RPMI8226 (cell line): Measurements from ENCODE around the gene IKZF4.
"Not testable (repeated sequence)": the region's sequence is repeated elsewhere in the genome, so short reads cannot be mapped to it uniquely, and the experiment has no call there.

Experiments used
- DNase-seq: peaks from one replicate; pipeline ENCODE4 v3.0.0-alpha.2; 2015

IKZF4 gene

DNA sequence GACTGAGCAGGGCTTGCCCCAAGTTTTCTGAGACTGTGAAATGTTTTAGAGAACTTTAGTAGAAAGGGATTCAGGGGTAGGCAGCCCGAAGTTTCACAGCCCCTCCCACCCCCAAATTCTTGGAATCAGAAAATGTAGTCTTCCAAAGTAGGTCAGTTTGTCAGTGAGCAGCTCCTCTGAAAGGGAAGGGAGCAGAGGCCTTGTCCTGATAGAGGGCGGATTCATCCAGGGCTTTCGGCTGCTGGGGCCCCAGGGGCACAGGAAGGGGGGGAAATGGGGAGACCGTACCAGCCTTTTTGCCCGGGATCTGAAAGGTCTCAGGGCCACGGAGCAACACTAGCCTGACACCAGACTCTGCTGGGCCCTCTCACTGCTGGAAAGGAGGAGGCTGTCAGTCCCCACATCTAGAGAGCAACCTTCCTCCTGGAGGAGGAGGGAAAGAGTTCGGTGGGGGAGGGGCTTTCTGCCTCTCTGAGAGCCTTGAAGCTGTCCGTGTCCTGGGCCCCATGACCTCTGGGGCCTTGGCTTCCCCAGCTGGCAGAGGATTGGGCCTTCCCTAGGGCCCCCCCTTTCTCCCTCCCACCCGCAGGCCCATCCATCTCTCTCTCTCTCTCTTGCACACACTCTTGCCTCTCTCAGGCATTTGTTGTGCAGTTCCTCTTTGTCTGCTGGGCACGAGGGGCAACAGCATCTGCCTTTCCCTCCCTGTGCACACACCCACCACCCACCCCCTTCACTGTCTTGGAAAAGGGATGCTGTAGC lies at the start of gene IKZF4:
Gene IKZF4 (plus strand): TSS at position 621 of the 762 bp plus-strand sequence. CDS start 451 bp downstream, outside the sequence.
- no peak for DNase-seq

DNA sequence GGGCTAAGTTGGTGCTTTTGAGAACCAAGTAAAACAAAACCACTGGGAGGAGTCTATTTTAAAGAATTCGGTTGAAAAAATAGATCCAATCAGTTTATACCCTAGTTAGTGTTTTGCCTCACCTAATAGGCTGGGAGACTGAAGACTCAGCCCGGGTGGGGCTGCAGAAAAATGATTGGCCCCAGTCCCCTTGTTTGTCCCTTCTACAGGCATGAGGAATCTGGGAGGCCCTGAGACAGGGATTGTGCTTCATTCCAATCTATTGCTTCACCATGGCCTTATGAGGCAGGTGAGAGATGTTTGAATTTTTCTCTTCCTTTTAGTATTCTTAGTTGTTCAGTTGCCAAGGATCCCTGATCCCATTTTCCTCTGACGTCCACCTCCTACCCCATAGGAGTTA lies 48.8 kb upstream of the IKZF4 start:
- DNase-seq: no peak

DNA sequence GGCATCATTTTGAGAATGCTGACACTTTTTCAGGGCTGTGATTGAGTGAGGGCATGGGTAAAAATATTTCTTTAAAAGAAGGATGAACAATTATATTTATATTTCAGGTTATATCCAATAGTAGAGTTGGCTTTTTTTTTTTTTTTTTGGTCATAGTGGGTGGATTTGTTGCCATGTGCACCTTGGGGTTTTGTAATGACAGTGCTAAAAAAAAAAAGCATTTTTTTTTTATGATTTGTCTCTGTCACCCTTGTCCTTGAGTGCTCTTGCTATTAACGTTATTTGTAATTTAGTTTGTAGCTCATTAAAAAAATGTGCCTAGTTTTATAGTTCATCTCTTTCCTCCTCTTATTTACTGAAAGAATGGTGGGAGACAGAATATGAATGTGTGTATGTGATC lies 48.4 kb upstream of the IKZF4 start:
- no peak for DNase-seq

DNA sequence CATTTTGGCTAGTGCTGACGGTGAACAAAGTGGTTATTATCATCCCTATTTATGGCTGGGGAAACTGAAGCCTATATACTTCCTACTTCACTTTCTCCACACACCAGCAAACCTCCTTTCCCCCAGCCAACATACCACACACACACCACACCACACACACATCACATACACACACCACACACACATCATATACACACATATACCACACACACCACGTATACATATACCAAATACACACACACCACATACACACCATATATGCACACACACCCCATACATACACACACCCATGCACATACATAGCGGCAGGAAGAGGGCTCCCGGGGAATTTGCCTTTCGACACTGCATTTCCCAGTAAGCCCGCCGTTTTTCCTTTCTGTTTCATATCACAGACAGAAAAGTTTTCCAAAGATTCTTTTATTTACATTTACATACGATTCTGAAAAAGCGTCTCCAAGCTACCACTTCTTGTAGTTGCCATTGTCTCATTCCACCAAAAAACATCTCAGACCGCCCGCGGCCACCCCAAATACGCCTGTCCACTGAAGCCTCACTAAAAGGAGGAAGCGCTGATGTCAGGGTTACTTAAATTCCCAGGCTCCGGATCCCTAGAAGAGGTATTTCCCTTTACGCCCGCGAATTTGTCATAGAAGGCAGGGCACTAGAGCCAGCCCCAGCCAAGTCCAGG lies 47.8 kb upstream of the IKZF4 start:
- DNase-seq: peak; percentile 14

DNA sequence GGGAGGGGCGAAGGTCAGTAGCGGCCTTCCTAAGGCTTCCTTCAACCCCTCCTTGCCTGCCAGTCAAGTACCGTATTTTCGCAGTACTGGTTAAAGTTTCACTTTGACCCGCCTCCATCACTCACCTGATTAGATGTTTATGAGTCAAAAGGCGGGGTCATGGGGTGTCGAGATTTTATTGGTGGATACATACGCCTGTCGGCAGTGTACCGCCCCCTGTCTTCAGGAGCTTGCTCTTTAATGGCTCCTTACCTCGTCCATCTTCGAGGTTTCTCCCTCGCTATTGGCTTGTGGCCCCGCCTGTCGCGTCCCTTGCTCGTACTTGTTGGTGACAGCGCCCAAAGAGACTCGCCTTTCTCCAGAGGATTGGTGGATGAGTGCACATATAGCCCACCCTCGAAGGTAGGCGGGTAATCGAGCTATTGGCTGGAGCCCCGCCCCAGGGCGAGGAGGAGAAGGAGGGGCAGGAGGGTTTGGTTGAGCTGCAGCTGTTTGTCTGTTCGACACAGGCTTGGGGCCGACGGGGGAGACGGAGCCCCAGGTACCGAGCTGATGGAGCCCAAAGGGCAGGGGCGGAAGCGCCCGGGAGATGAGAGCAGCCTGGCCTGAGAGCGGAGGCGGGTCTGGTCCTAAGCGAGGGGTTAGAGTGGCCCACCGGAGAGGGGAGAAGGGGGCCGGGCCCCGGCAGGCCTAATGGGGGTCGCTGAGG lies 47.1 kb upstream of the IKZF4 start, which contains the start of gene RAB5B:
Gene RAB5B (plus strand): TSS at position 480 of the 709 bp plus-strand sequence. CDS start 12,883 bp downstream, outside the sequence.
- DNase-seq: peak; percentile 100

DNA sequence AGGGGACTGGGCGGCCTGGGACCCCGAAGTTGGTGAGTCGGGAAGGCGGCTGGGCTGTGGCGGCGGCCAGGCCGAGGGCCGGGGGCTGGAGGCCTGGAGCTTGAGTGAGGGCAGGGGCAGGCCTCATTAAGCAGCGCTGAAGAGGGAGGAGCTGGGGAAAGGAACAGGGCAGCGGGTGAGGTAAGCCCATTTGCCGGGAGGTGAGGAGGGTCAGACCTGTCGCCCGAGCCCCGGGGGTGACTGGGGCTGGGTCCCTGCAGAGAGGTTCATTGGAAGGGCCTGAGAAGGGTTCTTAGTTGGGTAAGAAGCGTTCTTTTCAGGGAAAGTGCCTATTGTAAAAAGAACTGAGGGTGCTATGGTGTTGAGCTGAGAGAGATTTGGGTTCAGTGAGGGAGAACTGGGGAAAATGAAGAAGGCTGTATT lies 46.5 kb upstream of the IKZF4 start:
- peak; percentile 52 for DNase-seq

DNA sequence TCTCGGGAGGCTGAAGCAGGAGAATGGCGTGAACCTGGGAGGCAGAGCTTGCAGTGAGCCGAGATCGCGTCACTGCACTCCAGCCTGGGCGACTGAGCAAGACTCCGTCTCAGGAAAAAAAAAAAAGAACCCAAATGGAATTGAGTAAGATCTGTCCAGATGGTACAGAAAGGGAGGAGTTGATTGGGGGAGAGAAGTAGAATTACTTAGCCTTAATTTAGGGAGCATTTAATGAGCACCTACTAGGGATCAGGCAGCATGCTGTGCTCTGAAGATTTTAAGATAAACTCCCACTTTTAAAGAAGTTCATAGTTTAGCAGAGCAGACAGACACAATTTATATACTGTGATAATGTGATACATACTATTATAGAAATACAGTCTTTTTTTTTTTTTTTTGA lies 42.5 kb upstream of the IKZF4 start:
- no peak for DNase-seq

DNA sequence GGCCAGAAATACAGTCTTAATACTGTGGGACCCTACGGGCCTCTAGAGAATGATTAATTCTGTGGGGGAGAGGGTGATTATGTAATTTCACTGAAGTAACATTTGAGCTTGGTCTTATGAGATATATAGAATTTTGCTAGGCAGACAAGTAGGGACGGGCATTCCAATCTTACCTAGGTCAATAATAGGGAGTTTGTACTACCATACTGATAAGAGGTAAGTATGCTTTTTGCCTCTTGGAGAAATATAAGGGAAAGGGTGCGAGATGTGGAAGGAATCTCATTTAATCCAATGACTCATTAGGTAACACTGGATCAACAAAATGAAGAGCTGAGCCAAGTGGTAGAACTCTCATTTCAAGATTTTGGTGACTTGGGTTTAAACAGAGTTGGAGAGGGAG lies 41.8 kb upstream of the IKZF4 start:
- no peak for DNase-seq

DNA sequence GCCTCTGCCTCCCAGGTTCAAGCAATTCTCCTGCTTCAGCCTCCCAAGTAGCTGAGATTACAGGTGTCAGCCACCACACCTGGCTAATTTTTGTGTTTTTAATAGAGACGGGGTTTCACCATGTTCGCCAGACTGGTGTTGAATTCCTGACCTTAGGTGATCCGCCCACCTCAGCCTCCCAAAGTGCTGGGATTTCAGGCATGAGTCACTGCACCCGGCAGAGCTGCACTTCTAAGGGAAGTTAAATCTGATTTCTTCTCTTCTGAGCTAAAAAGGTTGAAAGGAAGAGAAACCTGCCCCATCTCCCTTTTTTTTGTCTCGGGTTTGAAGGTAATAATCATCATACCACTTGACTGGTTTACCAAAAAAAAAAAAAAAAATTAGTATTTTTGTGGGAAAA lies 39.0 kb upstream of the IKZF4 start:
- DNase-seq: not testable (repeated sequence)

DNA sequence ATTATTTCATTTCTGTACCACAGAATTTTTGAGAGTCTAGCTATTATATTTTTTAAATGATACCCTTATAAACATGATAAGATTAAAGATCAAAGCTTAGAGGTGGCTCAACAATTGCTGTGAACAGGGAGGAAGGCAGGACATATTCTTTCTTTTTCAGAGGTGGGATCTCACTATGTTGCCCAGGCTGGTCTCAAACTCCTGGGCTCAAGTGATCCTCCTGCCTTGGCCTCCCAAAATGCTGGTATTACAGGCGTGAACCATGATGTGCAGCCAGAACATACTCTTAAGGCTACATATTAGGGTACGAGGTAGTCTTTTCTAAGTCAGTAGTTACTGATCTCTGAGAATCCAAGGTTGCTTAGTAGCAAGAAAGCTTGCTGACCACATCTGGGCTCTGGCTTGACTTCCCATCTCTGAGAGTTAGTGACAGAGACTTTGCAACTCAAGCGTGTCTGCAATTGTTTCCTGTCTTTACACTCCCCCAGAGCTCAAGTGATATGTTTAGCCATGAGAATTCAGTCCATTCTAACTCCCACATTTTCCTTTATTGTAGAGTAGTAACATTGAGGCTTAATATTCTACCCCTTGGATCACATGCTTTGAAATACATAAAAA lies 38.4 kb upstream of the IKZF4 start:
- no peak for DNase-seq

DNA sequence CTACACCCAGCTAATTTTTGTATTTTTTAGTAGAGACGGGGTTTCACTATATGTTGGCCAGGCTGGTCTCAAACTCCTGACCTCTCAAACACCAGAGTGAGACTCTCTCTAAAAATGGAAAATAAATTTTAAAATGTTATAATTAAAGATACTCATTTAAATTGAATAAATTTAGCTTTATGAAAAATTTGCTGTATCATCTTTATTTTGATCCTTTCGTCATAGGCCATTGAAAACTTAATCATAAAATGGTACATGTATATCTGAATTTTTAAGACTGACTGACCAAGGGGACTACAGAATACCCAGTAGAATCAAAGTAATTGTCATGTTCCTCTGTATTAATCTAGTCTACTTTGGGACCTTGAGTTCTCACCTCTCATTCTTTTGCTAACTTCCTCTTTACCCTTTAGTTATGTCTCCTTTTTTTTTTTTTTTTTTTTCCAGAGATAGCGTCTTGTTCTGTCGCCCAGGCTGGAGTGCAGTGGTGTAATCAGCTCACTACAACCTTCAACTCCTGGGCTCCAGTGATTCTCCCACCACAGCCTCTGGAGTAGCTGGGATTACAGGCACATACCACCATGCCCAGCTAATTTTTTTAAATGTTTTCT lies 37.5 kb upstream of the IKZF4 start:
- no peak for DNase-seq

DNA sequence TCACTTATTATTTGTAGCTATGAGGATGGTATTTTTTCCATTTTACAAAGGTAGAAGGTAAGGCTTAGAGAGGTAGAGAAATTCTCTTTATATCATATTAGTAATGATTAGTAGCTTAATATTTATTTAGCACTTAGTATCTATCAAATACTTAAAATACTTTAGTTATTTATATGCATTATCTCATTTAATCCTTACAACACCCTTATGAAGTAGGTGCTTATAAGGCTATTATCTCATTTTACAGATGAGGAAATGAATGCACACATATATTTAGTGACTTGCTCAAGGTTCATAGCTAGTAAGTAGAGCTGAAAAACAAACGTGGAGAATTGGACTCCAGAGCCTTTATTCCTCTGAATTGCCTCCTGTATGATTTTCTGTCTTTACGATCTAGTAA lies 36.0 kb upstream of the IKZF4 start:
- no peak for DNase-seq

DNA sequence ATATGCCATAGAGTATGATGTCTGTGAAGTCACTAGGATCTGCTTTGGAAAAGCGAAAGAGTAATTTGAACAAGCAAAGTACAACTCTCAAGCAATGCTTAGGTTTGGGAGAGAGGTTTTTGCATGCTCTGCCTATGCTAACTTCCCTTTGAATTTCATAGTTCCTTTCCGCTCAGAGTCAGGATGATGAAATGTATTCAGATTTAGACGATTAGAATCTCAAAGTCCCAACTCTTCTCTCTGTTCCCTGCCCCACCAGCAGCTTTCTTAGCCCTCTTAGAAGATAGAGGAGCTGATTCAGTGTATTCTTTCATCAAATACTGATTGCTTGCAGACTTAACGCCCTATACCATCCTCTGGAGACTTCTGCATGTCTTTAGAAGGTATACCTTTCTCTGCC lies 35.5 kb upstream of the IKZF4 start:
- no peak for DNase-seq

DNA sequence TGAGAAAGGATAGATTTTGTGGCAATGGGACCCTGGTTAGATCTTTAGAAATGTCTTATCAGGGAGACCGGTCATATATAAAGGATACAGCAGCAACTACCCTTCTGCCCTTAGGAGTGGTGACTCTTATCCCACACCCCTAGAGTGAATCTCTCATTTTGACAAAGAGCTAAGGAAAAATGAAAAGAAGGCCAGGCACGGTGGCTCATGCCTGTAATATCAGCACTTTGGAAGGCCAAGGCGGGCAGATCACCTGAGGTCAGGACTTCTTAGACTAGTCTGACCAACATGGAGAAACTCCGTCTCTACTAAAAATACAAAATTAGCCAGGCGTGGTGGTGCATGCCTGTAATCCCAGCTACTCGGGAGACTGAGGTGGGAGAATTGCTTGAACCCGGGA lies 34.9 kb upstream of the IKZF4 start:
- not testable (repeated sequence) for DNase-seq

DNA sequence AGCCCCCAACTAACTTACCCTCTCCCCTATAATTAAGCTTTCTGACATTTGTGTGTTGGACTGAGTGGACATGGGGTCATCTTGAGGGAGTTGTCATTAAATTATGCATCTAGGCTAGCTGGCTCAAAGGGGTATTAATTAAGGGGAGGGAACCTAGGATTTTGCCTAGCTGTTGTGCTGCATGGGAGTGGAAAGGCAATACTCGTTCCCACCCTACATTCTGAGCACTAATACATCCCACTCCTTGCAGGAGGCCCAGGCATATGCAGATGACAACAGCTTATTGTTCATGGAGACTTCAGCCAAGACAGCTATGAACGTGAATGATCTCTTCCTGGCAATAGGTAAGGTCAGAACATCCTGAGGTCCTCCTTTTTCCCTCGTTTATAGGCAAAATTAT lies 29.7 kb upstream of the IKZF4 start:
- DNase-seq: no peak

DNA sequence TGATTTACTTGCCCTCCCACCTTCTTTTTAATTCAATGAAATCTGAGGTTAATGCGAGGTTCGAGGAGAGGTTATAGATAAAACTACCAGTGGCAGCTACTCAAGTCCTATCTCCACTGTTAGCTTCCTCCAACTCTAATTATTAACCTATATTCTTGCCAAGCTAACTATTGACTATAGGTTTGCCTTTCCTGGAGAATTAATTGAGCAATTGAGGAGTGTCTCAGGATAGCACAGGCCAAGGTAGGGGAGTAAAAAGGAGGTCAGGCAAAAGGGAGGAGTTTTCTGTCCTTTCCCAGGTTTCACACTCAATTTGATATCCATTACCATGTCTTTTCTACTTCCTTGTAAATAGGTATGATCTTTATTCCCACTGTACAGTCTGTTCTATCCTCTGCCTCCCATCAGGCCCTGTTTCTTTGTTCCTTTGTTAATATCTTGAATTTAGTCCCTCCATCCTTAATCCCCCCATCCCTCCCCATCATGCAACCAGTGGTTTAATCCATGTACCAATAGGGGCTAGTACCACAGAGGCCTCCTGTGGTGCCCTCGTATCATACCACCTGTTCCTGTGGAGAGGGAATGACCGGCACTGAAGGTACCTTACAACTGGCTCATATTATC lies 27.5 kb upstream of the IKZF4 start:
- no peak for DNase-seq

DNA sequence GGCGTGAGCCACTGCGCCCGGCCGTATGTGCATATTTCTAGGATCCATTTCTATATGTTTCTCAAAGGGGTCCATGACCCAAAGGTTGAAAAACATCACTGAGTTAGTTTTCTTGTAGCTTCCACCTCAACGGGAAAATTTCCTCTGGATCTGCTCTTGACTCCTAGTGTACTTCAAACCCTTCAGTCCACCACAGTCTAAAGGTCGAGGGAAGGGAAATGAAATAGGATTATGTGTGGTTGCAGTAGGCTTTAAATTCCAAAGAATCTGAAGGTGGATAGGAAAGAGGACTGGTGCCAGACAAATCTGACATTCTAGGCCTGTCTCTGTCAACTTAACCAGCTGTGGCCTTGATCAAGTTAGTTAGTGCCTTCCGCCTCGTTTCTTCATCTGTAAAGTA lies 25.5 kb upstream of the IKZF4 start:
- no peak for DNase-seq

DNA sequence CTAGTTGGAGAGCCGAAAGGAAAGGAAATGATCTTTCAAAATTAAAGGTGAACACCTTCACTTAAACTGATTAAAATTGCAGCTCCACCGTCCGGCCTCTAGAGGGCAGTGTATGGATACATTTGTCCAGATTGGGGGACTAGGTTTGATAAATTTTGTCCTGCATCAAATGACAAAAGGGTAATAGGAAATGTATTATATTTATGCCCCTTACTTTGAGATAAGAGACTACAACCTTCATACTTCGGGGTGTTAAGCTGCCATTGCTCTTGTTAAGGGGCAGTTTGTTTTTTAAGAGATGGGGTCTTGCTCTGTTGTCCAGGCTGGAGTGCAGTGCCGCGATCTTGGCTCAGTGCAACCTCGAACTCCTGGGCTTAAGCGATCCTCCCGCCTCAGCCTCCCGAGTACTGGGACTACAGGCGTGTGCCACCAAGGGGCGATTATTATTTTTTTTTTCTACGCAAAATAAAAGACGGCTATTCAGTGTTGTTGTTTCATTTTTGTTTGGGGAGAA lies 24.6 kb upstream of the IKZF4 start:
- peak; percentile 73 for DNase-seq

DNA sequence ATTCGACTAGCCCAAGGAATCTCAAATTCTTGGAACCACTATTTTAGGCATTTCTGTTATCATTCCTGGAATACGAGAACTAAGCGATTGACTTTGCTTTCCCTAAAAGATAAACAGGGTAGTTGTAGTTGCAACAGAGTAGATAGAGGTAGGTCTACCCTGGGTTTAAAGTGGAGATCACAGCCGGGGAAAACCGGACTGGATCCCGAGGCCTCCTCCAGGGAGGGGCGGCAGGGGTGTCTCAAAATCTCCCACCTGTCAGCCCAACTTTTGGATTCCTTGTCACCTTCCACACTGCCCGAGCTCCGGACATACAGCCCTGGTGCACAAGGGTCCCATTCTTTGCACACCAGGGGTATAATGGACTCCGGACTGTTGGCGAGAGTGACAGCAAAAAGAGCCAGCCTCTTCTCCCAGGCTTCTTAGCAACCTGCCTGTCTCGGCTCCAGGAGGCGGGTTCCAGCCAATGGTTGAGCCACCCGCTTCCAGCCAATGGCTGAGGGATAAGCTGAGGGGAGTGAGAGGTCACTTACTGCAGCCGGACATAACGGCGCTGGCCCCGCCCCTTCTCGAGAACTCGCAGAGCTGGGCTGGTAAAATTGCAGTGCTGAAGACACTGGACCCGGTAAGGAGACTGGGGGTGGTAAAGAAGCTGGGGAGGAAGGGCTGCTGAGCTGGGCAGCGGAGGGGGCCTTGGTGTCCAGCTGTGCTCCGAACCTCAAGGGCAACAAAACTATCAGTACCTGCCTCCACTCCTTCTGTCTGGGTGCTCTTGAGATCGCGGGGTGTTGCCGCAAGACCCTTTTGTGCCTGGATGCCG lies 23.9 kb upstream of the IKZF4 start, which contains the start of gene SUOX:
Gene SUOX (plus strand): TSS at position 562 of the 820 bp plus-strand sequence. CDS start 4,946 bp downstream, outside the sequence.
- peak; percentile 96 for DNase-seq

DNA sequence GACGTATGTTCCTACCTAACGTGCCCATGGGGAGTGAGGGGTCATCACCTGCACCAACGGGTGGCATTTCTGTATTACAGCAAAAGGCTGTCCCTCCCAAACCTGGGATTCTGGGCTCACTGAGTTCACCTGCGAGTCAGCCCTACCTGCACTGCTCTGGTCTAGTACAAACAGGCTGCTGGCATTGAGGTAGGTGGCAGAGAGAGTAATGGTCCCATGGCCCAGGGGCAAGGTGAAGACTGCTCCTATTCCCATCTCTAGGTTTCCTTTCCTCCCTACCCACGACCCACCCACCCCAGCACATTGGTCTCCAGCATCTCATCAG lies 23.3 kb upstream of the IKZF4 start:
- peak; percentile 11 for DNase-seq

DNA sequence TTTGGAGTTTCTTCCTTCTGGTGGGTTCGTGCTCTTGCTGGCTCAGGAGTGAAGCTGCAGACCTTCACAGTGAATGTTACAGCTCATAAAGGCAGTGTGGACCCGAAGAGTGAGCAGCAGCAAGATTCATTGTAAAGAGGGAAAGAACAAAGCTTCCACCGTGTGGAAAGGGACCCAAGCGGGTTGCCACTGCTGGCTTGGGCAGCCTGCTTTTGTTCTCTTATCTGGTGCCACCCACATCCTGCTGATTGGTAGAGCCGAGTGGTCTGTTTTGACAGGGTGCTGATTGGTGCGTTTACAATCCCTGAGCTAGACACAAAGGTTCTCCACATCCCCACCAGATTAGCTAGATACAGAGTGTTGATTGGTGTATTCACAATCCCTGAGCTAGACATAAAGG lies 21.3 kb upstream of the IKZF4 start:
- DNase-seq: not testable (repeated sequence)
